Activated gamma-delta T cell (primary cell): ENCODE measurements around the gene NGB.
"Not testable (repeated sequence)": the region's sequence is repeated elsewhere in the genome, so short reads cannot be mapped to it uniquely, and the experiment has no call there.

Experiments
- DNase-seq: peaks from one replicate; lab custom pipeline; 2025; lab: John Stamatoyannopoulos, UW

The NGB gene

GRCh38 chr14:77296155-77296554, 25.1 kb upstream of the NGB start:
- DNase-seq, result no peak

- no peak for DNase-seq
Observed at GRCh38 chr14:77290705-77291104, 19.7 kb upstream of the NGB start.

- no peak for DNase-seq
Observed at GRCh38 chr14:77286576-77286975, 15.6 kb upstream of the NGB start.

GRCh38 chr14:77284466-77284865, 13.5 kb upstream of the NGB start:
- no peak for DNase-seq

GRCh38 chr14:77284066-77284465, 13.1 kb upstream of the NGB start:
- DNase-seq, result no peak

- no peak for DNase-seq
Observed at GRCh38 chr14:77281852-77282410, 10.9 kb upstream of the NGB start.

GRCh38 chr14:77280921-77281320, 9.9 kb upstream of the NGB start:
- not testable (repeated sequence) for DNase-seq

GRCh38 chr14:77279719-77280118, 8.7 kb upstream of the NGB start:
- DNase-seq, result no peak

- DNase-seq, result no peak
Observed at GRCh38 chr14:77278461-77279230, 7.6 kb upstream of the NGB start.

GRCh38 chr14:77276959-77277358, 6.0 kb upstream of the NGB start:
- no peak for DNase-seq

- DNase-seq, result no peak
Observed at GRCh38 chr14:77276295-77276935, 5.4 kb upstream of the NGB start.

GRCh38 chr14:77275601-77276017, 4.6 kb upstream of the NGB start:
- DNase-seq, result no peak

- DNase-seq, result no peak
Observed at GRCh38 chr14:77275041-77275580, 4.1 kb upstream of the NGB start.

GRCh38 chr14:77273796-77274195, 2.8 kb upstream of the NGB start:
- DNase-seq, result no peak

GRCh38 chr14:77272261-77272660, 1.3 kb upstream of the NGB start:
- no peak for DNase-seq

- no peak for DNase-seq
Observed at GRCh38 chr14:77270361-77271112, 469 bp downstream of the NGB start.

- DNase-seq, result no peak
Observed at GRCh38 chr14:77268989-77269600, 1.9 kb downstream of the NGB start.

- DNase-seq, result no peak
Observed at GRCh38 chr14:77267937-77268699, 2.9 kb downstream of the NGB start.

GRCh38 chr14:77266336-77266735, 4.7 kb downstream of the NGB start:
- DNase-seq, result no peak

GRCh38 chr14:77265561-77266335, 5.3 kb downstream of the NGB start:
- DNase-seq, result no peak
